ENCODE results near the gene PRM3.
"Not testable (repeated sequence)": the region's sequence is repeated elsewhere in the genome, so short reads cannot be mapped to it uniquely, and the experiment has no call there.

Gene PRM3

DNA sequence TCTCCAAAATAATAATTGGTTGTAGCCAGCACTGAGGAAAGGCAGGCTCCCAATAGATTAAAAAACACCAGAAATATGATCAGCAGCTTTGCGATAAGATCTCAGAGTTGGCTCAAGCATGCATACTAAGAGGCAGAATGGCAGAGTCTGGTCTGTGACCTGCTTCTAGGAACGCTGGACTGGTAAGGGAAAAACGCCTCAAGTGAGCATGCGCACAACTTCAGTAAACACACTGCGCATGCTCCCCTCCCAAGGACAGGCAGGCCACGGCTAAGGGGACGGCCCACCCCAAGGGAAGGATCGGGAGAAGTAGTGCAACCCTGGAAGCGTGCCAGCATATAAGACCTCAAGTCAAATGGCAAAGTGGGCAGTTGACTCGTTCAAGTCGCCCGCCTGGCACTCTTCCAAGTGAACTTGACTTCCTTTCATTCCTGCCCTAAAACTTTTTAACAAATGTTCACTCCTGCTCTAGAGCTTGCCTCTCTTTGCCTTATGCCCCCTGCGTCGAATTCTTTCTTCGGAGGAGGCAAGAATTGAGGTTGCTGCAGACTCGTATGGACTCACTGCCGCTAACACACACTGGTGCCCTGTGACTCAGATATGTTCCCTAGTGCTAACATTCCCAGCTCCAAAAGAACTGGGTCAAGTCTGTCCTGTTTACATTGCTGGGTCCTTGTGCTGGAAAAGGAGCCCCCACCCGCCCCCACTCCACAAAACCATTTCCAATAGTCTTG is 30.1 kb upstream of the PRM3 start:
- DNase-seq (ENCODE audit: low read depth), result no peak

- DNase-seq (ENCODE audit: low read depth), result no peak
These were observed 29.5 kb upstream of the PRM3 start for GRCh38 chr16:11302977-11303376.

DNA sequence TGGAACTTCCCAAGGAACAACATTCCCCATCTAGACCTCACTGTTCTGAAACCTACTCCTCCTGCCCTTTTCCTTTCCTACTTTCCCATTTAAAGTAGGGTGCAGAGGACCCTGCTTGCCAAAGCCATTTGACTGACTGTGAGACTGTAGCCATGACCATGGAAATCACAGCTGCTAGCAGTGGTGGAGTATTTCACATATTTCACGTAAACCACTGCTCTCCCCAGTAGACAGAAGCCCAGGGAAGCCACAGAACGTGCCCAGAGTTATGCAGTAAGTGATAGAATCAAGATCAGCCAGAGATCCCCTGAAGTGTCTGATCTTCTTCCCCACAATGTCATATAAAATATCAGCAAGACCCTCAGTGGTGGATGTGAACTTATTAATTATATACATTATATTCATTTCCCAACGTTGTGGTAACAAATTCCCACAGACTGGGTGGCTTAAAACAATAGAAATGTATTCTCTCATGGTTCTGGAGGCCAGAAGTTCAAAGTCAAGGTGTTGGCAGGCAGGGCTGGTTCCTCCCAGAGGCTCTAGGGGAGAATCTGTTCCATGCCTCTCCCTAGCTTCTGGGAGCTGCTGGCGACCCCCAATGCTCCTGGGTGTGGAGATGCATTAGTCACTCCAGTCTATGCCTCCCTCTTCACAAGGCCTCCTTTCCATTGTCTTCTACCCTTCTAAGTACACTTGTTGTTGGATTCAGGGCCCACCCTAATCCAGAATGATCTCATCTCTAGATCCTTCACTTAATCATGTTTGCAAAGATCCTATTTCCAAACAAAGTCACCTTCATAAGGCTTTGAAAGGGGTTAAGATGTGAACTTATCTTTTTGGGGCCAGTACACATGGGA is 28.4 kb upstream of the PRM3 start:
- no peak for DNase-seq (ENCODE audit: low read depth)

GRCh38 chr16:11300560-11300892 is 27.1 kb upstream of the PRM3 start:
- DNase-seq (ENCODE audit: low read depth), result no peak

DNA sequence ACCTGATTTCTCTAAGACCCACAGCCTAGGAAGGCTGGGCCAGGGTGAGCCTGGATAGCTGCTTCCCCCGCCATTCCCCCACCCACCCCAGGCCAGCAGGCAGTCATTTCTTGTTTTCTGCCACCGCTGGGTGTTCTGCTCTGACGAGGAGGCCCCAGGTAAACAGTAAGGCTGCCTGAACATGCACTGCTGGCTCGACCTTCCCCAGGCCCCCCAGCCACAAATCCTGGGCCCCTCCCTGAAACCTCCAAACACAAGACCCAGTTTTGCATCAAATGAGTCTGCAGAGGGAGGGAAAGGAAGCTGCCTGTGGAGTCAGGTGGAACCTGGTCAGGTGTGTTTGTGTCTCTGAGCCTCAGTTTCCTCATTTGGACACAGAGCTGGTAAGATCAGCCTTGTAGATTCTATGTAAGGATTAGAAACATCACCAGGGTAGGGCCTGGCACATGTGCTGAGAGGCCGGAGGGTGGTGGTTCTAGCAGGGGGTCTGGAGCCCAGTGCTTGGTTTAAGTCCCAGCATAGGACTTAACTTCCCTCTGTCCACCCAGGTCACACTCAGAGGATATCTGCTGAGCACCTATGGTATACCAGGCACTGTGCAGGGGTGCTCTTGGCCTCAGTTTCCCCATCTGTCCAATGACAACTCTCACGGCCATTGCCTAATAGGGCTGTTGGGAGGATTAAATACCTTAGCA is 26.6 kb upstream of the PRM3 start:
- DNase-seq (ENCODE audit: low read depth), result no peak

DNA sequence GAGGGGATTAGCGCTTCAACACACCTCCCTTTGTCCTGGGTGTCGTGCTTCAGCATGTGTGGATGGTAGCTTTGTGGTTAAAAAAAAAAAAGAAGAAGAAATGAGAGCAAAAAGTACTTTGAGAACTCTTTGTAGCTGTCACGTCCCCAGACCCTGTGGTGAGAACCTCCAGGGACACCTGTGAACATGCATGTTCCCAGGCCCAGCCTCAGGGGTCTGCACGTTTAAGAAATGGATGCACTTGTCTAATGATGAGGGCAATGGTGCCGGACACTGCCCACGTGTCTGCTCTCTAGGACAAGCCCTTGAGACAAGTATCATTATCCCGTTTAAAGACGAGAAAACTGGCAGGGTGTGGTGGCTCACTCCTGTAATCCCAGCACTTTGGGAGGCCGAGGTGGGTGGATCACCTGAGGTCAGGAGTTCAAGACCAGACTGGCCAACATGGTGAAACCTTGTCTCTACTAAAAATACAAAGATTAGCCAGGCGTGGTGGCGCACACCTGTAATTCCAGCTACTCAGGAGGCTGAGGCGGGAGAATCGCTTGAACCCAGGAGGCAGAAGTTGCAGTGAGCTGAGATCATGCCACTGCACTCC is 25.6 kb upstream of the PRM3 start:
- DNase-seq (ENCODE audit: low read depth), result not testable (repeated sequence)

GRCh38 chr16:11298143-11298900 is 24.9 kb upstream of the PRM3 start:
- DNase-seq (ENCODE audit: low read depth), result no peak

GRCh38 chr16:11297492-11298142 is 24.2 kb upstream of the PRM3 start:
- DNase-seq (ENCODE audit: low read depth), result no peak

DNA sequence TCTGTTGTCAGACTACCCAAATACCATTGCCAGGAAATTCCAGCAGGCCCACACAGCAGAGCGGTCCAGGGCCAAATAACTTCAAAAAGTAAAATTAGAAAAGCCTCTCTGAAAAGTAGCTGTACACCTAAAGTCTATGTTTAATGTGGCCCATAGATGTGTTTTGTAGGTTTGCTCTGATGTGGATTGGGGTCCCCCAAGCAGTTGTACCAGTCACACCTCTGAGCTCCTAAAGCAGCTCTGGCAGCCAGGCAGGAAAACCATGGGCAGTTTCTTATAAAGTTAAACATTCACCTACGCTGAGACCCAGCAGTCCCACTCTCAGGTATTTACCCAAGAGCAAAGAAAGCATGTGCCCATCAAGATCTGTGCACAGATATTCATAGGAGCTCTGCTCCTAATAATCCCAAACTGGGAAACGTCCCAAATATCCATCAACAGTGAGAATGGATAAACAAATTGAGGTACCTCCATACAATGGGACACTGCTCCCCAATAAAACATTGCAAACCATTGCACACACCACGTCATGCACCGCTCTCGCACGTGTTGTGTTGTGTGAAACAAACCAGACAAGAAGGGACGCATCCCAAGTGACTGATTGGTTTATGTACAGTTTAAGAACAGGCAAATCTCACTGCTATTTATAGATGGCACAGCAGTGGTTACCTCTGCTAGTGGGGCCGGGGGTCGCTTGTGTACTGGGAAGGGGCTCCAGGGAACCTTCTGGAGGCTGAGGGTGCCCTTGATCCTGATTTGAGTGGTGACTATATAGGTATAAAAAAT is 23.5 kb upstream of the PRM3 start:
- no peak for DNase-seq (ENCODE audit: low read depth)

GRCh38 chr16:11296351-11296705 is 22.9 kb upstream of the PRM3 start:
- DNase-seq (ENCODE audit: low read depth), result no peak

GRCh38 chr16:11295672-11296071 is 22.2 kb upstream of the PRM3 start:
- no peak for DNase-seq (ENCODE audit: low read depth)

DNA sequence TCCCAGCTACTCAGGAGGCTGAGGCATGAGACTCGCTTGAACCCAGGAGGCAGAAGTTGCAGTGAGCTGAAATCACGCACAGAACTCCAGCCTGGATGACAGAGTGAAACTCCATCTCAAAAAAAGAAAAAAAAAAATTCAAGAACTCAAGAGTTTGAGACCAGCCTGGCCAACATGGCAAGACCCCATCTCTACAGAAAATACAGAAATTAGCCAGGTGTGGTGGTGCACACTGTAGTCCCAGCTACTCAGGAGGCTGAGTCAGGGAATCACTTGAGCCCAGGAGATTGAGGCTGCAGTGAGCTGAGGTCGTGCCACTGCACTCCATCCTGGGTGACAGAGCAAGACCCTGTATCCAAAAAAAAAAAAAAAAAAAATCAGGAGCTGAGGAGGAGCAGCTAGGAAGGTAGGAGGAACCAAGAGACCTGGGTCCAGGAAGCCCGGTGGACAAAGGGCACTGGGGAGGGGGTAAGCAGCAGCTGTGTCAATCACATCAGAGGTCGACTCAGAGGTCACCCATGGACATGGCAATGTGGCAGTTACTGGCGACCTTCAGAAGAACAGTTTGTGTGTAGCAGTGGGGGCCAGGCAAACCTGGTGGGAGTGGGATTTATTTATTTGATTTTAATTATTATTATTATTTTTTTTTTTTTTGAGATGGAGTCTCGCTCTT is 18.8 kb upstream of the PRM3 start:
- DNase-seq (ENCODE audit: low read depth), result no peak

GRCh38 chr16:11291091-11291703 is 17.8 kb upstream of the PRM3 start:
- DNase-seq (ENCODE audit: low read depth), result no peak

DNA sequence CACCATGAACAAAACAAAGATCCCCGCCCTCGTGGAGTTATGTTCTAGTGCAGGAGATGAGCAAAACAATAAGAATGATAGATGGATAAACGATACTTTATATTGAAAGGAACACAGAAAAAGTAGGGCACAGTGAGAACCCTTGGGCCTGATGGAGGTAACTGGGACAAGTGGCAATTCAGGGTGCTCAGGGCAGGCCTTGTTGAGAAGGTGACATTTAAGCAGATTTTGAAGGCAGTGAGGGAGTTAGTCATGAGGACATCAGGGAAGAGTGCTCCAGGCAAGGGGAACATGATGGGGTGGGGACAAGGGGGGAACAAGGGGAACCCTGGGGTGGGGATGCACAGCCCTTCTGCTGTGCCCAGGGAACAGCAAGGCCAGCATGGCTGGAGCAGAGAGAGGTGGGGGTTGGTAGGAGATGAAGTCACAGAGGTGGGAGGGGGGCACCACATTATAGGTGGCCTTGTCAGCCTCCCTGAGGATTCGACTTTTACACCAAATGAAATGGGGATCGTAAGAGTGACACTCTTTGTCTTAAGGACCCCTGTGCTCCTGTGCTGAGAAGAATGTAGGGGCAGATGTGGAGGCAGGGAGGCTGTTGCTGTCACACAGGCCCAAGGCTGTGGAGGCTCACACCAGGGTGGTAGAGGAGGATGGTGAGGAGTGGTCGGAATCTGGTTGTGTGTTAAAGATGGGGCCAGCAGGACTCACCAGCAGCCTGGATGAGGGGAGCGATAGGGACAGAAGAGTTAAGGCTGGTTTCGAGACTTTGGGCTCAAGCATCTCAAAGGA is 16.9 kb upstream of the PRM3 start:
- DNase-seq (ENCODE audit: low read depth), result no peak

GRCh38 chr16:11289696-11290095 is 16.3 kb upstream of the PRM3 start:
- DNase-seq (ENCODE audit: low read depth), result not testable (repeated sequence)

DNA sequence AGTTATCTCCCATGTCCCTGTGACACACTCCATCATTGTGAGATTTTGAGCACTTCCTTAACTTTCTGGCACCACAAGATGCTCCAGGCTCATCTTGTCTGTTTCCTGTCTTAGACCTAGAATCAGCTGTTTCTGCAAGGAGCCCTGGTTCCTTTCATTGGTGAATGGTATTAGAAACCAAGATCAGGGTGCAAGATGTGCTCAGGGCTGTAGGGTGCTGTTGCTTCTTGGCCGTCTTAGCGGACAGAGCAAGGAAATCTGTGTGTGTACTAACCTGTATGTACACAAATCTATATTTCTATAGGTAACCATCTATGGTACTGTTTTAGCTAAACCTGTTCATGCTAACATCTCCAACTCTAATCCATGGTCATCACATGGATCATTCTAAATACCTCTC is 15.8 kb upstream of the PRM3 start:
- DNase-seq (ENCODE audit: low read depth), result no peak

GRCh38 chr16:11285842-11286241 is 12.4 kb upstream of the PRM3 start:
- no peak for DNase-seq (ENCODE audit: low read depth)

DNA sequence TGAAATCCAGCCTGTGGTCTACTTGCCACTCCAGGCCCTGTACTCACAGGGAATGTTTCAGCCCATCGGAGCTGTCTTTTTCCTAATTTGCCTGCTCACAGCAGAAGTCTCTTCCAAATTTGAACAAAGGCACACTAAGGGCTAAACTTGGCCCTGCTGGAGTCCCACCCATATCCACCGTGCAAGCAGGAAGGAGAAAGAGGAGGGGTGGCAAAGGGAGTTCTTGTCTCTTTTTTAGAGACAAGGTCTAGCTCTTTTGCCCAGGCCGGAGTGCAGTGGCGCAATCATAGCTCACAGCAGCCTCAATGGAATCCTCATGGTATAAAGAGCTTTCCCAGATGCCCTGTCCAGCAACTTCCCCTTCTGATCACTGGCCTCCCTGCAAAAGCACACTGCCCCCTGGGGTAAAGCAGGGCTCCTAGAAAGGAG is 10.4 kb upstream of the PRM3 start:
- DNase-seq (ENCODE audit: low read depth), result no peak
